Glomerular endothelial cell (primary cell): ENCODE results near the gene GRIA1. TPM values are rescaled to one million over a fixed set of nuclear protein-coding genes. Genes with fewer than 3 reads are reported as not detected.

Experiments used
- DNase-seq: peaks from one replicate; pipeline ENCODE4 v3.0.0-alpha.2; 2011; ENCODE audit warnings: low read depth, low spot score; ENCODE audit errors: extremely low read depth
- total RNA-seq: library from RNA; depleted of rRNA; stranded (reverse); fragments of >200 nt; gene quantifications from 2 replicates; pipeline ENCODE4 v1.2.3, GENCODE V29; 2015

GRIA1 gene
- total RNA-seq, 1 donor from 2014 or later, result not detected

DNA sequence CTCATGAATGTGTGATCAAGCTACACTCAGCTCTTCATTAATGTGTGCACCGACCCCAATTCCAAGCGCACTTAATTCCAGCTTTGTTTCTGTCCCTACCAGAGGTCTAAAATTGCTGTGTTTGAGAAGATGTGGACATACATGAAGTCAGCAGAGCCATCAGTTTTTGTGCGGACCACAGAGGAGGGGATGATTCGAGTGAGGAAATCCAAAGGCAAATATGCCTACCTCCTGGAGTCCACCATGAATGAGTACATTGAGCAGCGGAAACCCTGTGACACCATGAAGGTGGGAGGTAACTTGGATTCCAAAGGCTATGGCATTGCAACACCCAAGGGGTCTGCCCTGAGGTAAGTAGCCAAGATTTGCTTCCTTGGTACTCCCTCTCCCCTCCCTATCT is 279.6 kb downstream of the GRIA1 start:
- DNase-seq, result no peak

DNA sequence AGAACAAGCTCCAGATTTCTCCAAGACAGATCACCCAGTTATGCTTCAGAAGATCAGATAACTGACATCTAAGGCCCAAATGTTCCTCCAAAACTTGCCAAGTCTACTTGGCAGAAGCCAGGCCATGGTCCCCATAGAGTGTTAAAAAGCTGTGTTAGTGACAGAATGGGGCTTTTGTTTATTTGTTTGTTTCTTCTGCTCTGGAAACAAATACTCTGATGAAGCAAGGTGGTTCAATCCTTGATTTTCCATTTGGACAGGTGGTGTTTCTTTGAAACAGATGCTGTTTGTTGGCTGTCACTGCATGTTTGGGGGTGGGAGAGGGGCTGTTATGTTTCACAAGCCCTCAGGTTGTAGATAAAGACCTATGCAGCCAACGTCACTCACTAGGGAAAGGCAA is 284.2 kb downstream of the GRIA1 start:
- no peak for DNase-seq

DNA sequence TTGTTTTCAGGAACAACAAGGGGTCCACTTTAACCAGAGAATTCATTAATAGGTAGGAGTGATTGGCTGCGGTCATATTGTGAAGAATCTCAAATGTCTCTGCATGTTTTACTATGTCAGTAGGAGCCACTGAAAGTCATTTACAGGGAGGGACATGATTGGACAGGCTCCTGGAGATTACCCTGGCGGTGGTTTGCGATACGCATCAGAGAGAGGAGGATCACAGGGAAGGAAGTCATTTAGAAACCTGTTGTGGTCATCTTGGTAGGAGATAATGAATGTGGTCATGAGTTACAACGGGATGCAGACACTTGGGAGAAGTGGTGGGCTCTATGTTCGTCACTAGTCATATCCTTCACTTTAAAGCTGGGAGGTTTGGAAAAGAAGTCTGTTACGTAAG is 285.5 kb downstream of the GRIA1 start:
- no peak for DNase-seq

DNA sequence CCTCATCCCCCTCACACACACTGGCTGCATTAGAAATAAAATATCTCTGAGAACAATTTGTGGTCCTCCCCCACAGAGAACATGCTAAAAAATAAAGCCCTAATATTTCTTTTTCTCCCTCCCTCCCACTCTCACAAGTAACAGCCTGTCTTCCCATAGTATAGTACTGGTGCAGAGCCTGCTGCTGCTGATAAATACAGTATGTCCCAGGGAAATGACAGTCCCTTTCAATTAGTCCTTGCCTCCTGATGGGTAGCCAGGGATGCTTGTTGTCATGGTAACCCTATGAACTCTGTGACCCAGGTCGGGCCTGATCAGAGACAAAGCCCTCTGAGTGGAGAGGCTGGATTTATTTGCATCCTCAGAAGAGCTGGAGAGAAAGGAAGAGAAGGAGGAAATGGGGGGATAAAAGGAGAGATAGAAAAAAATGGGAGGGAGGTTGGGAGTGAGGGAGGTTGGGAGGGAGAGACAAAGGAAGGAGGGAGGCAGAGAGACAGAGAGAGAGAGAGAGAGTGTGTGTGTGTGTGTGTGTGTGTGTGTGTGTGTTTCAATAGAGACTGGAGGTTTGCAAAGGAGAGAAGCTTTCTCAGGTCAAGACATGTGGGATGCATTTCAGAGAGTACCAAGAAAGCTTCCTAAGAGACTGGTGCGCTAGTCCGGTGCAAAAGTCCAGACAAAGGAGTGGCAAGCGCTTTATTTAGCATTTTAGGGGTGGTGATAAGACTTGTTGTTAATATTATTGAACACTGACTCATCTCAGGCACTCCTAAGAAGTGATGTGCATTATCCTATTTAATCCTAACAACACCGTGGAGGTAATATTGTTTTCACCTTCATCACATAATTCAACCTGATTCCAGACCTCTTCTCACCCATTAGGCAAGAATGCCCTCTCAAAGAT is 287.5 kb downstream of the GRIA1 start:
- DNase-seq, result no peak

DNA sequence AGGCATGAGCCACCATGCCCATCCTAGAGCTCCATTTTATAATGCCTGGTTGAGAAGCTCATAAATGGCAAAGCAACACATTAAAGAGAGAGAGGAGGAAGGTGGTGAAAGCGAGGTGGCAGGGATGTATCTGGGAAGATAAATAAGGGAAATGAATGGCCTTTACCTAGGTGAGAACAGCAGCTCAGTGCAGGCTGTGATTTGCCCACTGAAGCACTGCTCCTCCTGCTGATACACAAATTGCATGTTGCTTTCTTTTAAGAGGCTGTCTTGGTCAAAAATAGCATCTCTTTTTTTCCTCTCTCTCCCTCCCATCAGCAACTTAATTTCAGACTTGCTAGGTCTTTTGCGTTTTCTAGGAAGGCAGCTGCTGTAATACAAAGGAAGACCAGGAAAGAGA is 289.4 kb downstream of the GRIA1 start:
- DNase-seq, result no peak

DNA sequence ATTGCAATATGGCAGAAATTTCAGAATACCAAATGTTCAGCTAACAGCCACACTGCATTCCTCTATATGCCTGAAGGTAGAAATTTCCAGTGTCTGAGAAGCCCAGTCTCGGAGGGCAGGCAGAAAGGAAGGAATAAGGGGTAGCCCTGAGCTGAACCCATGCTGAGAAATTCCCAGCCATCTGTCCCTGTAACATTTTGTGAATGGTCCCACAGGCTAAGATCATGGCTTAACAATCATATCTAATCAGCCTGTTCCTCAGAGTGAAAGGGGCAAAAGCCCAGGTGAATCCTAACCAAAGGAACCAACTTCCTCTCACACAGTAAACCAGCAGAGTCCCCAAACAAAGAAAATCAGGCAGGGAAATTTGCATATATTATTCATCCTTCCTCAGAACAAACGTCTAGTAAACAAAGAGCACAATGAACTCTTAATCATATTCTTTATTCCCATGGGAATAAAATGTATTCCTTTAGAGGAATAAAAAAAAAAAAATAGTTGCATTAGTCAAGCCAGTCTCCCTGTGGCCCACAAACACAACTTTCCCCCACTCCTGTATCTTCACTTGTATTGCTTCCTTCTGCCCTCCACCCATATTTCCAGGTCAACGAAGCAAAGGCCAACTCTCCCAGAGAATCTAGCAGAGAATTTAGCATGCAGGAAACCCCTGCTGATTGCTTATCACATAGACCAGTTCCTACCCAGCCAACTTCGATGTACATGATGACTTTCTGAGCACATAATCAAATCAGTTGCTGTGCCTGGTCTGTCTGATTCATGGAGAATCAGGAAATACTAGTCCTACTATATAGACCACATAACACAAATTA is 290.6 kb downstream of the GRIA1 start:
- DNase-seq, result no peak

DNA sequence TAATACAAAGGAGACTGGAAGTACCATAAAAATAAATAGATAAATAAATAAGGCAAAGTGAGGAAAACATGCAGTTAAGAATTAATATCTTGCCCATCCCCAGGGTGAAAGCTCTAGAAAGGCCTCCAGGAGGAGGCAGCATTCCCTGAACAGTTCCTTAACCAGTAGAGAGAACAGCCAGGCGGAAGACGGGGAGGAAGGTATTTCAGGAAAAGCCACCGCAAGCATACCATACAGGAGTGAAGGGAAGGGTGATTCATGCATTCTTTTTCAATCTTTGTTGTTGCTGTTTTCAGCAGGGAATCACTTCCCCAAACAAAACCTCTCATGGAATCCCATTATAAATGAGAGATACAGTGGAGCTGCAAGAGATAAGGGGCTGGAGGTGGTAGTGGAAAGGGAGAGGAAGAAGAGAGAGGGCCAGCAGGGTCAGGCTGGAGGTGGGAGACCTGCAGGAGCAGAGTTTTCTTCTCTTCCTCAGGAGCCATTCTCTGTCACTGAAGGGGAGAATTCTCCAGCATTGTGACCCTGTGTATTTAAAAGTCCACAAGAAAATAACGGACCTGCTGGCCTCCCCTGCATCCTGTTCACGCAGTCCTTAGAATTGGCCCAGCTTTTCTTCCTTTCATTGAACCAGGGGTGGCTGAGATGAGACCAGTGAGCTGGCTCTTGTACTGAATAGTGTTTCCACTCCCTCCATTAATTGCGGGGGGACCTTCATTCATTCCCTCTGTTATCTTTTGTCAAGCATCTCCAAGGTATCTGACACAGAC is 292.3 kb downstream of the GRIA1 start:
- DNase-seq, result no peak

DNA sequence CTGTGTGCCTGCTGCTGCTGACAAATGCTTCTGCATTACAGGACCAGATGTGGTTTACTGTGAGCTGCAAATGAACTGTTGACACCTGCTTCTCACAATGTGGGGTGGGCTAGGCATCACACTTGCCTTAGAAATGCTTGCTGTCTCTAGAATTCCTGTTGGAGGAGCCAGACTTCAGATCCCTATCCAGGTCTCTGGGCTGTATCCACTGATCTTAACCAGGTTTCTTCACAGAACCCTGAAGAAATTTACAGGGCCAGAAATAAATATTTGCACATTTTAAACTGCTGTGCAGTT is 292.8 kb downstream of the GRIA1 start:
- no peak for DNase-seq

DNA sequence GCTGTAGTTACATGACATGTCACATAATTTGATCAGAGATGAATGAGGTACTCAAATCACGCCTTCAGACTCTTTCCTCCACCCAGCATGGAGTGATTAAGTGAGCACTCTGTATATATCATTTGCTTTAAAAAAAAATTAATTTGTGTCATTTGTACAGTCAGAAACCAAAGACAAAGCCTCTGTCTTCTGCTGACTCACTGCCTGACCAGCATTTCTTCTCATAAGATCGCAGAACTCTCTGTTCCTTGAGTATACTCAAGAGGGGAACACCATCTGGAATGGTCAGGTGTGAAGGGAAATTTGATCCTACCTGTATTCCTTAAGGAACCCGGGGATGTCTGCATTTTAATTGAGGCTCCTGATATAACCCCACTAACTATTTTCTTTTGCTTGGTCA is 293.8 kb downstream of the GRIA1 start:
- no peak for DNase-seq

DNA sequence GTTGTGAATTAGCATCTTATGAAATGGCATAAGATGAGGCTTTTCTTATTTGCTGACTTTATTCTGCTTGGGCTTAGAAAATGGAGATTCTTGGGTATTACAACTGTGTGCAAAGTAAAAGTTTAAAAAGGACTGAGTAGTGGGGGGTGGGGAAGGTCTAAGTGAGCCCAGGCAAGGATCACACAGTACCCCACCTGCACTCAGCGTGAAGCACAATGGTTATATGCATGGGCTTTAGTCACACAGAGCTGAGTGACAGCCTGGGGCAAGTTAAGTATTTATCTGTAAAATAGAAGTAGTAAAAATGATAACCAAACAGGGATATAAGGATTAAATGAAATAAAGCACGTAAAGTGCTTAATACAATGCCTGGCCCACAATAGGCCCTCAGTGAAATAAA is 300.9 kb downstream of the GRIA1 start:
- DNase-seq, result no peak

DNA sequence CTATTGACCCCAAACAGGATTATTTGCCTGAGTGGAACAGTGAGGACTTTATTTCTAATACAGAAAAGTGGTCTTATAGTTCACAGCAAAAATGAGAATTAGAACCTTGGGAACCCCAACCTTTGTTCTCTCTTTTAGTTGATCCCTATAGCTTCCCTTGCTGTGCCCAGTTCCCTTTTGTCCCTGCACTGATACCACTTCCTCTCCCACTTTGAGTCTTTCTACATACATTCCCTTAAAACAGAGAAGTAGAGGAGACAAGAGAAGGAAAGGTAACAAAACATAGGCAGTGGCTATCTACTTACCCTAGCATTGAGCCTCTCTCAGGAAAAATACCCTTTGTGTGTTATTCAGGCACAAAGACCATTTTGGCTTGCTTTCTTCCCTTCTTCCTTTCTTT is 301.8 kb downstream of the GRIA1 start:
- DNase-seq, result no peak

DNA sequence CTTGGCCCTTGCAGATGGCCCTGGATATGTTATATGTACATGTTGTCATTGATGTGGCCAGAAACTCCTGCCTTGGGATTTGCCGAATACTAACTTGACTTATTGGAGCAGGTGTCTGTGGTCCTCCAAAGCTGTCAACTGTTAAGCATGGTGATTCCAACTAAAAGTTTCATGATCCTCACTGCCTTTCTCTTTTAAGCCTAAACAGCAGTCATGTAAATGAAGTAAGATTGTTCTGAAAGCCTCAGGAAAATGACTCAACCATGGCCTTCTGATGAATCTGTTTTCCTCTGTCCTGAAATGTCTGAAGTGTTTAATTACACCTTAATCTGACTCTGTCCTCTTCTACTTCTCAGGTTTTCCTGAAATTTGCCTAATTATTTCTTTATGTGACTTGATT is 303.2 kb downstream of the GRIA1 start:
- no peak for DNase-seq

DNA sequence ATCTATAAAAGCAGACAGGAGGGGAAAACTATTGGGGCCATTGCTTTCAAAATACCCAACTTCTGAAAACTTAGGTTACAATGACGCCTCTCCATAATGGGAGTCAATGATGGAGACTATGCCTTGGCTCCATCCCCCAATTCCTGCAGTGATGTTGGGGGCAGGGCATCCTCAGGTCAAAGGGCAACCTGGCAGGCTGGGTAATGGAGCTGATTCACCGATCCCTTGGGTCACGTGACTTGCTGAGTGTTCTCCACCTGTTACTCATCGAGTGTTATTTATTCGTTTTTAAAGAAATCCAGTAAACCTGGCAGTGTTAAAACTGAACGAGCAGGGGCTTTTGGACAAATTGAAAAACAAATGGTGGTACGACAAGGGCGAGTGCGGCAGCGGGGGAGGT is 303.9 kb downstream of the GRIA1 start:
- no peak for DNase-seq

DNA sequence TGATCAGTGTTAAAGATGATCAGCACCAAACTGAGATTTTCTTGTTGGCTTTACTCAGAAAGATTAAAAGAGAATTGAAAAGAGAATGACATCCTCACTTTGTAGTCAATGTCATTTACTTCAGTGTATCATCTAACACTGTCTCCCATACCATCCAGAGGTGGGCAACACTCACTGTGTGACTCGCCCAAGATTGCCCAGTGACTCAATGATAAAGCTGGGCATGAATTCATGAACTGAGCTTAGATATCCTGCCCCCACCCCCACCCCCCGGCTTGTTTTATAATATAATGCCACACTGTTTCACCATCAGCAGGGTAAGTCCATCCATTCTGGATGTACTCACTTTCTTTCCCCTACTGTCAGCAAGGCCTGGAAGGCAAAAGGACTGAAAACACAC is 306.1 kb downstream of the GRIA1 start:
- no peak for DNase-seq

DNA sequence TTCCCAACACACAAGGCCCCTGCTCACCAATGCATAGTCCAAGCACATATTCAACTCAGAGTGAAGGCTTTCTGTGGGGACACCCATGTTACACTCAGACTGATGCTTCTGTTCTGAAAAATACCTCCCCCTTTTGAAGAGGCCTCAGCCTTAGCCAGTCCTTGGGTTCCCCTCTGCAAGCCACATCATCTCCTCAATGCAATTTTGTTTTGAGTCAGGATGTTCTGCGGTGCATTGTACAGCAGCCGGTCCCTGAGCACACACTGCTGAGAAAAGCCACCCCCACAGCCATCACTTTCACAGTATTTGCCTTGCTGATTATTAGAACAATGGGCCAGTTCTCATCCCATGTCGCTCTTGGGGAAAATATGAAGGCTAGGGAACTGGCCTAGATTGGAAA is 307.0 kb downstream of the GRIA1 start:
- no peak for DNase-seq

DNA sequence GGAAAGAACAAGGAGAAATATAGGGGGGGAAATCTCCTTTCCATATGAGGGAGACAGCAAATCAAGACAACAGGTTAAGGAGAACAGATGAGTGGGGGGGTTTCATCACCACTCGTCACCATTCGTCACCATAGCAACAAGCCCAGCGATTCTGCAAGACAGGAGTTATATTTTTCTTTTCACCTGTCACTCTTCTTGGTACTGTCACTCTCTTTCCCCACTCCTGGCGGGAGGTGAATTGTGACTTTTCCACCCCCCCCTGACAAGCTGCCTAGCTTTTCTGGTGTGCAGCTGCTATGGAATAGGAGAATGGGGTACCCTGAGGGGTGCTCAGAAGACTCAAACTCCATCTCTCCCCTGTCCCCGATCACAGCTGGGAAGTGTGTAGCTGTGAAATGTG is 308.4 kb downstream of the GRIA1 start:
- no peak for DNase-seq

DNA sequence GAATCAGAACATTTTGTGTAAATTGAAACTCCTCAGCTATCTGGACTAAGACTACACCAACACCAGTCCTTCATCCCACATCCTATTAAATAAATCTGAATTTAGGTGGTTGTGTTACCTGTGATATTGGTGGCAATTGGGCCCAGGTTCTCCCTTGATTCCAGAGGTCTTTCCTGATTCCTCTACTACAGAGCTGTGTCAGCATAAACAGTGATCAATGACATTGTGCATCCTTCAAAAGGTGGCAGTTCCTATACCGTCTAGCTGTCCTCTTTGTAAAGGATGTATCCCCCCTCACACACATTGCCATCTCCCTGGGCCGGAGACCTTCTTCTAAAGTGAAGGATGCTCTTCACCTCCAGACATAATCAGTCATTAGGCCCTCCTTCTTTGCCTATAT is 309.0 kb downstream of the GRIA1 start:
- no peak for DNase-seq

DNA sequence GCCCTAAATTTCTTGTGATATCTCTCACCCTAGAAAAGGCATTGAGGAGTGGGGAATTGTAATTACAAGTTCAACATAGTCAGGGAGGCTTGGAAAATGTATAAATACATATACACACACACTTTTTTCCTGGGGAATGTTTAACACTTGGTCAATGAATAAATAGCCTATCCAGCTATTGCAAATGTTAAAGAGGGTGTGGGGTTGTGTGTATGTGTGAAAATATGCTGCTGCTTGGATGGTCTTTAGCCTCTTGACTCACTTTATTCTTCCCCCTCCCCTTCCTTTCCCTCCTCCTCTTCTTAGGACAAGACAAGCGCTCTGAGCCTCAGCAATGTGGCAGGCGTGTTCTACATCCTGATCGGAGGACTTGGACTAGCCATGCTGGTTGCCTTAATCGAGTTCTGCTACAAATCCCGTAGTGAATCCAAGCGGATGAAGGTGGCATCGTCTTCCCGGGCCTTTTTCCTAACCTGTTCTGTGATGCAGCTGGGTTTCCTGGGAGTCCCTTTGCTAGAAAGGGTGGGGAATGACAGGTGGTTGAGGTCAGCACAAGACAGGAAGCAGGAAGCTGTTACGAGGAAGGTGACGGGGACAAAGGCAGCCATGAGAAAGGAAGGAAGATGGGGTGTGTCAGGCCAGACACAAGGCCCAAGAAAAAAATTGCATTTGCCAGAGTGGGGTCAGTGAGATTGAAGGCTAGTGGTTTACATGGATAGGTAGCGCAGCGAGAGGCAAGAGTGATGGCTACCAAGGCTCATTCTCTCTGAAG is 311.8 kb downstream of the GRIA1 start:
- DNase-seq, result no peak

DNA sequence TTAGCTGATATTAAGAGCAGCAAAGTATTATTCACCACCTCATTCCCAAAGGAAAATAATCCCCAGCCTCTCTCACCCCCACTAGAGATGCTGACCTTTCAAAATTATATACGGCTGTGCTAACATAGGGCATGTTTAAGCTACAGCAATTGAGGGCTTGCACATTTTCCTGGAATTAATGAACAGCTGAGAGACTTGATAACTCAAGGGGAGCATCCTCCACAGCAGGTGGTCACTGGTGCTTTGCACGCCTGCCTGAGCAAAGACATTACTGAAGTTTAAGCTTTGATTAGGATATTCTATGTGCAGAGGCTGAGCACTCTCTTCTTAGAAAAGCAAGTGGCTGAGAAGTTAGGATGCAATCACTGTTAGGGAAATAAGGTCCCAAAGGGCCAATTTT is 317.3 kb downstream of the GRIA1 start:
- no peak for DNase-seq

DNA sequence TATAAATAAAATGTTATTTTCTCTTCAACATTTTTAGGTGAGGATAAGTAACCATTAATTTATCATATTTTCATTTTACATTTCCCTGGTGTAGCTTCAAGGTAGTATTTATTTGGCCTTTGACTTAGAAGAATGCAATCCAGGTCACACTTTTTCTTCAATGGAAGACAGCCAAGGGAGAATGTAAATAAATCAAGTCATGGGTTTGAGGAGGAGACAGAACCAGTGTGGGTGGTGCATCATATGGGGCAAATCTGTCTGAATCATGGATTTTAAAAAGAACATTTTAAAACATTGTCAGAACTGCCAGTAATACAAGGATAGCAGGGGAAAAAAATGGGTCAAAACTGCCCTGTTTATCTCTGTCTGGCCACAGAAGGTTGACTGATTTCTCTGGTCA is 318.7 kb downstream of the GRIA1 start:
- no peak for DNase-seq

DNA sequence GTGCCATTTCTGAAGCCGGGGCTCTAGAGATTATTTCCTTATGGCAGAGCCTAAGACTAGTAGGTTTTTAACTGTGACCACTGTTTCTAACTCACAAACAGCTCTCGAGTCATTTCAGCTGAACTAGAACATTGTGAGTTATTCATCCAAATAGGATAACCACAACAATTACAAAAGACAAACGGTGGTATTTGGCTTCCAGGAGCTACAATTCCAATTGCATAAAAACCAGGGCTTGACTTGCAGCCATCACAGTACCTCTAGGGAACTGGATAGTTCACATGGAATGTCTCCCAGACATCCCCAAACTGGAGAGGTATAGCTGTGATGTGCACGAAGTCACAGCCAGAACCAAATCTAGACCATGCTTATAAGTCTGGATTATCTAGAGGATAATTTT is 323.4 kb downstream of the GRIA1 start:
- DNase-seq, result no peak
